Loucy (cell line): ENCODE data around the gene CDHR4.

ENCODE experiments used
- EZH2phosphoT487 ChIP-seq: fragments of 200-600 bp; IDR thresholded peaks from 2 replicates; pipeline ENCODE4 v1.6.1; 2018; ENCODE audit warnings: antibody characterized with exemption, mild to moderate bottlenecking, moderate library complexity, borderline replicate concordance
- TF ChIP-seq, protein P1 (sequence below): fragments of 200-600 bp; sonication (generic); conservative IDR thresholded peaks from 2 replicates; pipeline ENCODE4 v1.5.1; 2014; ENCODE audit warnings: mild to moderate bottlenecking, antibody characterized with exemption, low read length

DNA sequence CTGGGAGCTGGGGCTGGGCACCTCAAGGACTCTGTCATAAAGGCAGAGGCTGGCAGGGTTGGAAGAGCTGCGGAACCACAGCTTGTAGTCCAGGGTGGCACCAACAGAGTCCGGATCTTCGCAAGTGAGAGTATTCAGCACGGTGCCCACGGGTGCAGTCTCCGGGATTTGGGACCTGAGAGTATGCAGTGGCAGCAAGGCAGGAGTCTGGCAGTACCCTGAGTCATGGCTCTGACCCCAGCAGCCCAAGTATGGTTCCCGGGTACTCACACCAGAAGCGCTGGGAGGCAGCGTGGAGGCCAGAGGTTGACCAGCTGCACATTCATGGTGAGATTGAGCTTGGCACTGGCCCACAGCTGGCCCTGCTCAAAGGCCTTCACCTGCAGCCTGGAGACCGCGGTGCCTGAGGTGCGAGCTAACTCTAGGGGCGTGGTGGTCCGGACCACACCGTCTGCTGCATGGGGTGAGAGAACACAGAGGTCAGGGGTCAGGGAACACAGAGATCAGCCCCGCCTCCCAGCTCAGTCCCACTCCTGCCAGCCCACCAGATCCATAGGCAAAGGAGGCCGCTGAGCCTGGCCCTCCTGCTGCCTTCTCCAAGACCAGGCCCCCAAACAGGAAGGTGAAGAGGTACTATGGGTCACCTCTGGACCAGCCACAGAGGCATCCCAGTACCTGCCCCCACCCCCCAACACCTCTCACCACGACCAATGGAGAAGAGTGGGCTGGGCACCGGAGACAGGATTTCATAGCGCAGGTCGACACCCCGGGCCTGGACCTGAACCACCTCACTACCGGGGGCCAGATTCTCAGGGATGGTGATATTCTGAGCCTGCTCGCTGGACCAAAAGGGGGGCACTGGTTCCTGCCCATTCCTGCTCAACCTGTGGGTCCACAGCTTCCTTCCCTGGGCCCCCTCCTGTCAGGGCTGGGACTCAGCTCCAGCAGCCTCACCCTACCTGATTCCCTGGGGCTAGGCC is 4.5 kb downstream of the CDHR4 start:
- TF ChIP-seq, protein P1, sequence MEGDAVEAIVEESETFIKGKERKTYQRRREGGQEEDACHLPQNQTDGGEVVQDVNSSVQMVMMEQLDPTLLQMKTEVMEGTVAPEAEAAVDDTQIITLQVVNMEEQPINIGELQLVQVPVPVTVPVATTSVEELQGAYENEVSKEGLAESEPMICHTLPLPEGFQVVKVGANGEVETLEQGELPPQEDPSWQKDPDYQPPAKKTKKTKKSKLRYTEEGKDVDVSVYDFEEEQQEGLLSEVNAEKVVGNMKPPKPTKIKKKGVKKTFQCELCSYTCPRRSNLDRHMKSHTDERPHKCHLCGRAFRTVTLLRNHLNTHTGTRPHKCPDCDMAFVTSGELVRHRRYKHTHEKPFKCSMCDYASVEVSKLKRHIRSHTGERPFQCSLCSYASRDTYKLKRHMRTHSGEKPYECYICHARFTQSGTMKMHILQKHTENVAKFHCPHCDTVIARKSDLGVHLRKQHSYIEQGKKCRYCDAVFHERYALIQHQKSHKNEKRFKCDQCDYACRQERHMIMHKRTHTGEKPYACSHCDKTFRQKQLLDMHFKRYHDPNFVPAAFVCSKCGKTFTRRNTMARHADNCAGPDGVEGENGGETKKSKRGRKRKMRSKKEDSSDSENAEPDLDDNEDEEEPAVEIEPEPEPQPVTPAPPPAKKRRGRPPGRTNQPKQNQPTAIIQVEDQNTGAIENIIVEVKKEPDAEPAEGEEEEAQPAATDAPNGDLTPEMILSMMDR: no peak
- no peak for TF ChIP-seq EZH2phosphoT487
